H1 (cell line): ENCODE data around the gene SBNO1.

Experiments used
- CTCF ChIP-seq, 3 experiments: IDR thresholded peaks; 1 replicate in 2 of 3; 2 replicates in 1 of 3; pipeline versions ENCODE4 v1.5.1 to v1.6.1; 2011; ENCODE audit warnings: low read length in 3 of 3, mild to moderate bottlenecking in 3 of 3, inconsistent platforms in 2 of 3, low read depth in 1 of 3, moderate library complexity in 1 of 3; ENCODE audit not compliant: insufficient read depth in 1 of 3; ENCODE audit errors: control extremely low read depth in 1 of 3
- USF2 ChIP-seq: IDR thresholded peaks from 2 replicates; pipeline ENCODE4 v1.6.1; 2011; ENCODE audit warnings: low read length, improper control_type of control experiment
- ZNF274 ChIP-seq: IDR thresholded peaks from 2 replicates; pipeline ENCODE4 v1.7.0; 2012; ENCODE audit warnings: low read length, borderline replicate concordance; ENCODE audit errors: extremely low read depth

- TF ChIP-seq CTCF (IDR thresholded peaks at IDR 0.05; ENCODE audit: control extremely low read depth in 1 of 3, insufficient read depth in 1 of 3, low read depth in 1 of 3, low read length in 3 of 3) (no peak), USF2 (no peak), ZNF274 (no peak)
Measured at GRCh38 chr12:123265851-123266678, 98.6 kb downstream of the SBNO1 start.
